ENCODE measurements around the gene TCHHL1.

DNA sequence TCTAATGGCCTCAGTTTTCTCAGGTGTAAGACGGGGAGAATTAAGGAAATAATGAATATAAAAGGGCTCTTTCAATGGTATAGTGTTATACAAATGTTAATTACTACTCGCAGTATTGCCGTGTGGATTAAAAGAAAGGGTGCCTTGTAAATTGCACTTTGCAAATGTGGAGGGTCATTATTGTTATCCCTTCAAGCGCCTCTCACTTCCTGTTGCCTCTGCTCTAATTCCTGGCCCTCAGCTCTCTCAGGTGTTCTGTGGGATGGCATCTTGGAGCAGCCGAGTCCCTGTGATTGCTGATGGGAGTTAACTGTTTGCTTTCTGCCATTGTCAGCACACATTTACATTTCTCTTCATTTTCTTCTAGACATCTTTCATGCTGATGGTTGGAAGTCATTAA is 45.0 kb downstream of the TCHHL1 start:
- TF ChIP-seq, protein P1, sequence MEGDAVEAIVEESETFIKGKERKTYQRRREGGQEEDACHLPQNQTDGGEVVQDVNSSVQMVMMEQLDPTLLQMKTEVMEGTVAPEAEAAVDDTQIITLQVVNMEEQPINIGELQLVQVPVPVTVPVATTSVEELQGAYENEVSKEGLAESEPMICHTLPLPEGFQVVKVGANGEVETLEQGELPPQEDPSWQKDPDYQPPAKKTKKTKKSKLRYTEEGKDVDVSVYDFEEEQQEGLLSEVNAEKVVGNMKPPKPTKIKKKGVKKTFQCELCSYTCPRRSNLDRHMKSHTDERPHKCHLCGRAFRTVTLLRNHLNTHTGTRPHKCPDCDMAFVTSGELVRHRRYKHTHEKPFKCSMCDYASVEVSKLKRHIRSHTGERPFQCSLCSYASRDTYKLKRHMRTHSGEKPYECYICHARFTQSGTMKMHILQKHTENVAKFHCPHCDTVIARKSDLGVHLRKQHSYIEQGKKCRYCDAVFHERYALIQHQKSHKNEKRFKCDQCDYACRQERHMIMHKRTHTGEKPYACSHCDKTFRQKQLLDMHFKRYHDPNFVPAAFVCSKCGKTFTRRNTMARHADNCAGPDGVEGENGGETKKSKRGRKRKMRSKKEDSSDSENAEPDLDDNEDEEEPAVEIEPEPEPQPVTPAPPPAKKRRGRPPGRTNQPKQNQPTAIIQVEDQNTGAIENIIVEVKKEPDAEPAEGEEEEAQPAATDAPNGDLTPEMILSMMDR (IDR thresholded peaks at IDR 0.05) = no peak
- TF ChIP-seq POLR2A (IDR thresholded peaks at IDR 0.05) = no peak

All from lower leg skin (tissue), 3 donors.